AG20443 (cell line): ENCODE data around the gene CUX1.

Experiments
- DNase-seq: peaks from one replicate; pipeline ENCODE4 v3.0.0; 2012; ENCODE audit warnings: low spot score, mixed read lengths

CUX1 gene

GRCh38 chr7:102272075-102272916 is 454.9 kb downstream of the CUX1 start:
- DNase-seq: peak; percentile 95

GRCh38 chr7:102272917-102273748 is 455.7 kb downstream of the CUX1 start:
- no peak for DNase-seq

GRCh38 chr7:102273749-102274712 is 456.6 kb downstream of the CUX1 start:
- DNase-seq: peak; percentile 68

- no peak for DNase-seq
Measured at GRCh38 chr7:102275123-102275703, 457.8 kb downstream of the CUX1 start.

GRCh38 chr7:102277901-102278300 is 460.5 kb downstream of the CUX1 start:
- DNase-seq: no peak

- peak; percentile 87 for DNase-seq
Measured at GRCh38 chr7:102279537-102280400, 462.3 kb downstream of the CUX1 start.

GRCh38 chr7:102280521-102280920 is 463.1 kb downstream of the CUX1 start:
- DNase-seq: no peak

- no peak for DNase-seq
Measured at GRCh38 chr7:102281785-102282184, 464.4 kb downstream of the CUX1 start.

- DNase-seq: no peak
Measured at GRCh38 chr7:102282465-102283362, 465.3 kb downstream of the CUX1 start.

- no peak for DNase-seq
Measured at GRCh38 chr7:102283477-102284189, 466.2 kb downstream of the CUX1 start.

- no peak for DNase-seq
Measured at GRCh38 chr7:102284399-102284798, 467.0 kb downstream of the CUX1 start.

- DNase-seq: no peak
Measured at GRCh38 chr7:102284891-102285539, 467.6 kb downstream of the CUX1 start.

GRCh38 chr7:102285540-102286236 is 468.3 kb downstream of the CUX1 start:
- DNase-seq: no peak

GRCh38 chr7:102286237-102287110 is 469.0 kb downstream of the CUX1 start, which contains the start of gene SH2B2:
Gene SH2B2 (plus strand): TSS chr7:102286868. CDS start chr7:102300551, 13,683 bp downstream.
- DNase-seq: peak; percentile 95

GRCh38 chr7:102287111-102287980 is 469.9 kb downstream of the CUX1 start:
- peak; percentile 69 for DNase-seq

GRCh38 chr7:102287981-102288278 is 470.5 kb downstream of the CUX1 start:
- DNase-seq: no peak
